K562 (cell line): ENCODE measurements around the gene CPPED1. TPM values are rescaled to one million over a fixed set of nuclear protein-coding genes. Genes with fewer than 3 reads are reported as not detected.

ENCODE experiments used
- ASH1L ChIP-seq: fragments of 450-650 bp; IDR thresholded peaks from 2 replicates; pipeline ENCODE4 v1.6.1; 2018; ENCODE audit warnings: borderline replicate concordance, mild to moderate bottlenecking, low read depth; ENCODE audit not compliant: partially characterized antibody
- BDP1 ChIP-seq: IDR thresholded peaks from 3 replicates; pipeline ENCODE4 v1.6.1; 2011; ENCODE audit not compliant: insufficient read length, insufficient read depth
- CGGBP1 ChIP-seq: fragments of 250-450 bp; sonication (Bioruptor Pico); IDR thresholded peaks from 2 replicates; pipeline ENCODE4 v1.9.0; 2021; ENCODE audit warnings: mild to moderate bottlenecking
- CTCFL ChIP-seq: IDR thresholded peaks from 2 replicates; pipeline ENCODE4 v1.6.1; 2011; ENCODE audit warnings: borderline replicate concordance, low read depth, mild to moderate bottlenecking, moderate library complexity, low read length; ENCODE audit not compliant: insufficient read depth, poor library complexity, severe bottlenecking
- CXXC5 ChIP-seq: fragments of 250-450 bp; sonication (Bioruptor Pico); IDR thresholded peaks from 2 replicates; pipeline ENCODE4 v1.8.0; 2022; ENCODE audit warnings: inconsistent platforms, mild to moderate bottlenecking, moderate library complexity
- DPF2 ChIP-seq: fragments of 450-650 bp; IDR thresholded peaks from 2 replicates; pipeline ENCODE4 v1.6.1; 2016
- EP300 ChIP-seq: IDR thresholded peaks from 2 replicates; pipeline ENCODE4 v1.6.1; 2012; ENCODE audit warnings: low read length, improper control_type of control experiment
- KLF10 ChIP-seq: fragments of 250-450 bp; sonication (Bioruptor Pico); IDR thresholded peaks from 2 replicates; pipeline ENCODE4 v1.6.1; 2021; ENCODE audit warnings: matching md5 sums
- MEIS2 ChIP-seq: fragments of 450-650 bp; IDR thresholded peaks from 2 replicates; pipeline ENCODE4 v1.6.1; 2014; ENCODE audit warnings: mild to moderate bottlenecking; ENCODE audit not compliant: partially characterized antibody
- NCOR1 ChIP-seq: fragments of 450-650 bp; IDR thresholded peaks from 2 replicates; pipeline ENCODE4 v1.6.1; 2016; ENCODE audit warnings: mild to moderate bottlenecking, moderate library complexity
- NFRKB ChIP-seq: fragments of 450-650 bp; IDR thresholded peaks from 2 replicates; pipeline ENCODE4 v1.6.1; 2016; ENCODE audit warnings: low read depth
- NUFIP1 ChIP-seq: fragments of 450-650 bp; IDR thresholded peaks from 2 replicates; pipeline ENCODE4 v1.6.1; 2018; ENCODE audit not compliant: partially characterized antibody
- PBX2 ChIP-seq, 2 experiments: IDR thresholded peaks in 1 of 2; conservative IDR thresholded peaks in 1 of 2; 2 replicates each; pipeline ENCODE4 v1.6.1; 2016; ENCODE audit warnings: low read depth in 2 of 2, mild to moderate bottlenecking in 1 of 2, missing compliant biosample characterization in 1 of 2, missing genetic modification characterization in 1 of 2, moderate library complexity in 1 of 2
- RFX1 ChIP-seq: fragments of 450-650 bp; IDR thresholded peaks from 2 replicates; pipeline ENCODE4 v1.6.1; 2016; ENCODE audit warnings: mild to moderate bottlenecking, moderate library complexity
- RNF219 ChIP-seq: fragments of 250-450 bp; sonication (Bioruptor Pico); IDR thresholded peaks from 2 replicates; pipeline ENCODE4 v1.5.0; 2022; ENCODE audit warnings: mild to moderate bottlenecking
- TFE3 ChIP-seq: fragments of 450-650 bp; formaldehyde crosslinking; IDR thresholded peaks from 2 replicates; pipeline ENCODE4 v1.4.0; 2020; ENCODE audit warnings: mild to moderate bottlenecking, mixed read lengths
- TGIF2 ChIP-seq: sonication (generic); formaldehyde crosslinking; IDR thresholded peaks from 2 replicates; pipeline ENCODE4 v1.8.1; 2022; ENCODE audit warnings: mild to moderate bottlenecking, missing genetic modification reagents, moderate library complexity
- TSC22D4 ChIP-seq: fragments of 450-650 bp; IDR thresholded peaks from 2 replicates; pipeline ENCODE4 v1.6.1; 2016; ENCODE audit warnings: missing genetic modification characterization, missing biosample characterization, control low read depth
- ZFX ChIP-seq: sonication (generic); formaldehyde crosslinking; IDR thresholded peaks from 2 replicates; pipeline ENCODE4 v1.8.0; 2022; ENCODE audit warnings: mild to moderate bottlenecking, missing genetic modification reagents, moderate library complexity
- ZNF165 ChIP-seq: fragments of 250-450 bp; sonication (Bioruptor Pico); IDR thresholded peaks from 2 replicates; pipeline ENCODE4 v1.4.0; 2020; ENCODE audit warnings: borderline replicate concordance
- ZNF253 ChIP-seq: fragments of 250-450 bp; sonication (Bioruptor Pico); conservative IDR thresholded peaks from 2 replicates; pipeline ENCODE4 v1.6.1; 2021; ENCODE audit warnings: mild to moderate bottlenecking
- polyA plus RNA-seq, 8 experiments: library from polyadenylated mRNA; depleted of rRNA in 4 of 8; stranded (reverse) in 5 of 8; unstranded in 3 of 8; fragments of >200 nt; fragmentation: Nextera tagmentation in 2 of 8; fragmentation: Illumina TruSeq in 1 of 8; extraction: Ambion mirVana in 2 of 8; extraction: Trizol in 1 of 8; gene quantifications; 2 replicates each; pipeline versions ENCODE4 v1.2.1 to v1.2.3, GENCODE V29; 2011 to 2014; ENCODE audit warnings: inconsistent platforms in 1 of 8, missing spikeins in 1 of 8
- total RNA-seq, 7 experiments: library from RNA; depleted of rRNA in 6 of 7; stranded (reverse); fragments of >200 nt in 6 of 7; fragmentation: Illumina TruSeq in 2 of 7; extraction: Trizol in 2 of 7; gene quantifications; 2 replicates each; pipeline versions ENCODE4 v1.2.1 to v1.2.3, GENCODE V29; 2011 to 2021; ENCODE audit warnings: low replicate concordance in 1 of 7

CPPED1 gene
- total and polyA plus RNA-seq, 9 of the 15 experiments (the other 6 are each of a cell fraction or from before 2014, with no cell fraction given), result 7.5 to 25.7 (median 16.9) TPM

- no peak for TF ChIP-seq CTCFL
- no peak for TF ChIP-seq KLF10 (CRISPR knock-in tag)
- no peak for TF ChIP-seq ZFX
- TF ChIP-seq ASH1L, result no peak
- no peak for TF ChIP-seq TSC22D4
- no peak for TF ChIP-seq CGGBP1 (CRISPR knock-in tag)
- no peak for TF ChIP-seq NUFIP1
- no peak for TF ChIP-seq MEIS2
- no peak for TF ChIP-seq RNF219
- no peak for TF ChIP-seq BDP1
- TF ChIP-seq TGIF2, result no peak
- peak; percentile 26; the same call in 1 of the 2 replicates for TF ChIP-seq CXXC5 (CRISPR knock-in tag)
- no peak for TF ChIP-seq ZNF165 (CRISPR knock-in tag)
- 0 out of 2 replicates have a peak, but pooled peaks have one; percentile 23 for TF ChIP-seq NCOR1
- TF ChIP-seq PBX2 (CRISPR knock-in tag; IDR thresholded peaks at IDR 0.05; ENCODE audit: low read depth), result no peak
- no peak for TF ChIP-seq PBX2 (tag; conservative IDR thresholded peaks at IDR 0.05; ENCODE audit: low read depth)
- TF ChIP-seq TFE3 (CRISPR knock-in tag), result no peak
- peak; percentile 40 for TF ChIP-seq EP300
- TF ChIP-seq RFX1, result no peak
- peak; percentile 34; the same call in 1 of the 2 replicates for TF ChIP-seq DPF2
- no peak for TF ChIP-seq ZNF253
- no peak for TF ChIP-seq NFRKB
Observed at GRCh38 chr16:12801511-12802042, 2.1 kb downstream of the CPPED1 start (continued).
